ENCODE data around the gene NFX1.

- TF ChIP-seq POLR2AphosphoS5 (IDR thresholded peaks at IDR 0.05; ENCODE audit: low read depth, low read length): no peak
- no peak for TF ChIP-seq TAF1 (IDR thresholded peaks at IDR 0.05; ENCODE audit: borderline replicate concordance, insufficient read depth, low read length)
Observed at GRCh38 chr9:33254211-33254610, 36.1 kb upstream of the NFX1 start.

All from PFSK-1 (cell line).